ENCODE data around the gene GGPS1.

GRCh38 chr1:235358899-235359298 is 30.5 kb downstream of the GGPS1 start:
- TF ChIP-seq CTCF (IDR thresholded peaks at IDR 0.05) (no peak), ZFX (IDR thresholded peaks at IDR 0.05; ENCODE audit: borderline replicate concordance) (no peak)
